NAMALWA (cell line): ENCODE measurements around the gene ATP11A.
A peak's percentile ranks its signal among the peaks of the same experiment; 100 is the strongest.

ENCODE experiments used
- DNase-seq: peaks from one replicate; pipeline ENCODE4 v3.0.0-alpha.2; 2015; ENCODE audit warnings: low spot score

ATP11A gene

DNA sequence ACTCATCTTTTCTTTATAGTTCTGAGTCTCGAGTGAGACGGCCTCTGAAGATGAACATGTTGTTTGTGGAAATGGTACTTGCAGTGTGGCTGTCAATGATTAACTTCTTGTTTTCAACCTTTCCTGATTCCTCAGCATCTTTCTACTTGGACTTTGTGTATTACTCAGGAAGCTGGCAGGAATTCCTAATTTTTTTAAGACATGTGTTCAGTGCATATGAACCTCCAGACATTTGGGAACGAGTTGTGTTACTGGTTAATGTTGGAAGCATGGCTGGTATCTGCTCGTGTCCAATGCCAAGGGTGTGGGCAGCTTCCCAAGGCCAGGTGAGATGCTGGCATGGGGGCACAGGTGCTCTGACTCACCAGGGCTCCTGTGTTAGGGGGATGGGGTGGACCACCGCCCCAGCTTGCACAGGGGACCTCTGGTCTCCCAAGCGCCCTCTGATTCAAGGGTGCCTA, 218.1 kb downstream of the ATP11A start:
- no peak for DNase-seq

DNA sequence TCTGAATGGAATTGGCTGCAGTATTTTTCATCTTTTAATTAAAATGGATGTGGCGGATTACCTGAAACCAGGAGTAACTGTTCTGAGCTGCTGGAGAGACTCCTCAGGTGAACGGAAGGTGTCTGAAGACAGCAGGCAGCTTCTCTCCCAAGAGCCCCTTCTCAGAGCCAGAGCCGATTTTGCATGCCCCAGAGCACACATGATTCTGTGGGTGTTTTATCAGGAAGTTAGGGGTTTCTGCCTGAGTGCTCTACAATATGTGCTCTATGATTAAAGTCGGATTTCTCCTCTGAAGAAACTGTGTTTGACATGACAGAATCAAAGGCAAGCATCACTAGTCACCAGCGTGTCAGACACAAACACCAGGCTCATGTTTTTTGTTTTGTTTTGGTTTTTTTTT, 218.5 kb downstream of the ATP11A start:
- peak; percentile 35 for DNase-seq

DNA sequence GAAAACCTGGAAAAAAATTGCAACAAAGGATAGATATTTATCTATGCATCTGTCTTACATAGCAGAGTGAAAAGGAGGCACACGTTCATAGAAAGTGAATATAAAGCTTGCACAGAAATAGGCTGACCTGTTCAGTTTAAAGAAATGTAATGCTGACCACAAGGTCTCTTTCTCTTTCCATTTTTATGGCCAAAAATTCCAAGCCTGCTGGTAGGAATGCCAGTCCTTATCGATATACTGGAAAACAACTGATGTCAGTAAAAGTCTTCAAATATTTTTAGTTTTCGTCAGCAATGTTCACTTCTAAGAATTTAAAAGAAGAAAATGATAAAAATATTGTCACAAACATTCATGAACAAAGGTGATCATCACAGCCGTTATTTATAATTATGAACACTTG, 220.2 kb downstream of the ATP11A start:
- DNase-seq, result no peak

DNA sequence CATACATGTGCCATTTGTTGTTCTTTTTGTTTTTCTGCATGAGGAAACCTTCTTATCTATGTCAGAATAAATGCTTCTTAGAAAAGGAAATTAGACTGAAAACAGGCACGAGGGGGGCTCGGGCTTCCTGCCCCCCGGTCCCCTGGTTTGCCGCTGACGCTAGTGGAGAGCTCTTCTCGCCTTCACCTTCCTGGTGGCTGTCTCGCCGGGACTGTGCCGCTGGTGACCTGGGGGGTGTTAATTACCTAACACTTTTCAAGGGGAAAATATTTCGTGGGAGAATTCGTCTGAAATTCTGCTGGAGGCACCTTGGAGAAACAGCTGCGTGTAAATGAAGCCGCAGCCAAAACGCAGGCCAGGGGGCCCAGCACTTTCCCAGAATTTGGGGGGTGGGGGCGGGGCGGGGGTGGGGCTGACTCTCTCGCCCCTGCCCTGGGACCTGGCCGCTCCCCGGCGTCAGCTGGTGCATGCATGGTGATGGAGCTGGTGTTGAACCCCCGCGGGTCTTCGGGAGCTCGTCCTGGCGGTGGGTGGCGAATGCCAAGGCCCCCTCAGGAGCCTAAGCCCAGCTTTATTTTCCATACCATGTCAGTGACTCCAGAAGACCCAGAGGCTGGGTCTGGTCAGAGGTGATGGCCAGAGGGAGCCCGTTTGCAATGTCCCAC, 220.9 kb downstream of the ATP11A start:
- DNase-seq, result no peak

DNA sequence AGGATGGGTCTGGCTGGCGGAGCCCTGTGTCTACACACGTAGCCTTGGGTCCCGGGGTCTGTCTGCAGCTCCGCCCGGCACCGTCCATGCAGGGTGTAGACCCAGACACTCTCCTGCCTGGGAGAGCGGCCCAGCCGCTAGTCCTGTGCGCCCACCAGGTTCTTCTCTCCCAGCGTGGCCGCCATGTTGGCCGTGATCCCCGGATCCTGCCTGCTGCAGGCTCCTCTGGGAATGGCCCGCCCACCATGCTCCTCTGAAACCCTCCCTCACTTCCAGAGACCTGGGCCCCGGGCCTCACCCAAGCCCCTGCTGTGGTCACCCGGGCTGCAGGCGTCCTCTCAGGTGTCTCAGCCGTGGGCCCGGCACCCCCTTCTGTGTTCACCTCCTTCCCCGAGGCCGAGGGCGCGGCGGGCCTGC, 221.5 kb downstream of the ATP11A start:
- DNase-seq, result no peak

DNA sequence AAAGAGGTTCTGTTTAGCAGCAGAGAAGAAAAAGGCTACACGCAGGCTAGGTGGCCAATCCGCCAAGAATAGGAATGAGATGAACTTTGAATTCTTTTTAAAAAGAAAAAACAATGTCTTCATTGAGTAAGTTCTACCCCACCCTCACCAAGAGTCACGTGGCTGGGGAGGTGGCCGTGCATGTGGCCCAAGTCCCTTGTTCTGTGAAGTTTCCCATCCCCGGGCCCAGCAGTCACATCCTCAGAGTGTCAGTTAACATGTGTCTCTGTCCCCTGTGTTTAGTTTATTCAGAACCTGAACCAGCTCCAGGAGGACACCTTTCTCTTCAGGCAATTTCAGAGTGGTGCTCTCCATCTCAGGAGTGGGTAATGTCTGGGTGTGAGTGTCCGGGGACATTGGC, 222.0 kb downstream of the ATP11A start:
- DNase-seq, result no peak

DNA sequence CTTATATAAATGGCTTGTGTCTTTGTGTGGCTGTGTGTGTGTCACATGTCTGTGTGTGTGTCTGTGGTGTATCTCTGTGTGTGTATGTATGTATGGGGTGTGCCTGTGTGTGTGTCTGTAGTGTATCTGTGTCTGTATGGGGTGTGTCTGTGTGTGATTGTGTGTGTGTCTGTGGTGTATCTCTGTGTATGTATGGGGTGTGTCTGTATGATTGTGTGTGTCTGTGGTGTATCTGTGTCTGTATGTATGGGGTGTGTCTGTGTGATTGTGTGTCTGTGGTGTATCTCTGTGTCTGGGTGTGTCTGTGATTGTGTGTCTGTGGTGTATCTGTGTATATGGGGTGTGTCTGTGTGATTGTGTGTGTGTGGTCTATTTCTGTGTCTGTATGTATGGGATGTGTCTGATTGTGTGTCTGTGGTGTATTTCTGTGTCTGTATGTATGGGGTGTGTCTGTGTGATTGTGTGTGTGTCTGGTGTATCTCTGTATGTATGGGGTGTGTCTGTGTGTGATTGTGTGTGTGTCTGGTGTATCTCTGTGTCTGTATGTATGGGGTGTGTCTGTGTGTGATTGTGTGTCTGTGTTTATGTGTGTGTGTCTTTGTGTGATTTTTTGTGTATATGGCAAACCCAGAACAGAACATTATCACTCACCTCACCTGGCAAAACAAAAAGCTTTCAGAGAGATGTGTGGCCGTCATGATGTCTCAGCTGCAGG, 223.0 kb downstream of the ATP11A start:
- DNase-seq, result no peak

DNA sequence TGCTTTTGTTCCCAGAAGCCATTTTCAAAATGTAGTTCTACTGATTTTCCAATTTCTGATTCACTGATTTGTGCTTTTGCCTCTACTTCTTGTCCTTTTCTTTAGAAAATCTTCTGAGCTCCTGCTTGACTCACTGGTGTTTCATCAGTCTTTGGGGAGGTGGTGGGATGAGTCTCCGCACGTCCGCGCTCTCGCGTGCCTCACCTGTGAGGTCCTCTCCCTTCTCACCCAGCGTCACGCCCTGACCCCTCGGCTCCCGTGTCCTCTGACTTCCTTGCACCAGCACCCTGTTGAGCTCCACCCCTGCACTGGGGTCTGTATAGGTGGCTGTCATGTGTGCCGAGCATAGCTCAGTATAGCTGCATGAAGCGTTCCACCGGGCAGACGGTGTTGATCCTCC, 226.5 kb downstream of the ATP11A start:
- no peak for DNase-seq

DNA sequence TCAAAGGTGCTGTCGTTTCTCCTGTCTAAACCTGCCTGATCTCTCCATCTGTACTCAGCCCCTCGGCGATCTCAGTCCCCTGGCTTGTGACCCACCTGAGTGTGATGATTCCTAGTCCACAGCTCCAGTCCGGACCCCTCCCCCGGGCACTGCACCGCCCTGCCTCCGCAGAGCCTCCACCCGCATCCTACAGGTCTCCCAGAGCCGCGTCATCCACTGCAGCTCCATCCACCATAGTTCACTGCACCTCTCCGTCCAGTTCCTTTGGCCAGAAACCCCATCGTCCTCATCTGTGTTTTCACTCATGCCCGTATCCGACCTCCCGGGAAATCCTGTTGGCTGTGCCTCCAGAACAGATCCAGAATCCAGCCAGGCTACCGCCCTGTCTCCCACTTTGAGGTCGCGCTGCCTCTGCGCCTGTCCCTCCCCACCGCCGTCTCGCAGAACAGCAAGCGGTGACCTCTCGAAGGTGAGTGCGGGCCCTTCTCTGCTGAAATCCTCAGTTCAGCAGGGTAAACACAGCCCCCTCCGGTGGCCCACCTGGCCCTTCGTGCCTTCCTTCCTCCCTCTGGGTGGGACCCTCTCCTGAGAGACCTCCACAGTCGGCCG, 227.3 kb downstream of the ATP11A start:
- no peak for DNase-seq

DNA sequence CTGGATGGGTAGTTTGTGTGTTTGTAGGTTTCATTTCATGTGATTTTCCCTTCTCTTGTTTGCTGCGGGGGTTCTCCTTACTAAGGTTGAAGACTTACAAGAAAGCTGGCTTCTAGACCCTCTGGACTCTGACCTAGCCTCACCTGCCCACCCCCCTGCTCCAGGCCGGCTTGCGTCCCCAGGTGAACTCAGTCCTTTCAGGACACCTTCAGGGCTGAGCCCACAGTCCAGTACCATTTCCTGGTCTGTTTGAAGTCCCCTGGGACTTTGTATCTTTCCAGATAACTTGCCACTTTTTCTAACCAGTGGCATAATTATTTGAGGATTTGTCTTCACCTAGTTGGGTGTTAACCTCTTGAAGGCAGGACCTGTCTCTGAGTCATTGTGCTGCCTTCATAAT, 227.9 kb downstream of the ATP11A start:
- DNase-seq, result no peak

DNA sequence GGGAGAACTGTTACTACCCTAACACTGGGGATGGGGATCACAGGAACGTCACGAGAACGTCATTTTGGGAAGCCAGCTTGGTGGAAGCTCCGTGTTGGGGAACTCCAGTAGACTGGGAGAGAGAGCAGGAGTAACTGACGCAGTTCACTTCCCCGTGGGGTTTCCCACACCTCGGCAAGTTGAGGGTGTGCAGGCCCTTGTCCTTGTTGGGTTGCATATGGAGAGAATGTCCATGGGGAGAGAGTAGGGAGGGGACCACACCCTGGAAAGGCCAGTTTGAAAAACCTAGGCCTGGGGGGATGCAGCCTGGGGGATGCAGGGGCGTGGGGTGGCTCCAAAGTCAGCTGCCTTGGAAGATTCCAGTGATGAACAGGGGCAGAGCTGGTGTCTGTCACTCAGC, 228.4 kb downstream of the ATP11A start:
- no peak for DNase-seq

DNA sequence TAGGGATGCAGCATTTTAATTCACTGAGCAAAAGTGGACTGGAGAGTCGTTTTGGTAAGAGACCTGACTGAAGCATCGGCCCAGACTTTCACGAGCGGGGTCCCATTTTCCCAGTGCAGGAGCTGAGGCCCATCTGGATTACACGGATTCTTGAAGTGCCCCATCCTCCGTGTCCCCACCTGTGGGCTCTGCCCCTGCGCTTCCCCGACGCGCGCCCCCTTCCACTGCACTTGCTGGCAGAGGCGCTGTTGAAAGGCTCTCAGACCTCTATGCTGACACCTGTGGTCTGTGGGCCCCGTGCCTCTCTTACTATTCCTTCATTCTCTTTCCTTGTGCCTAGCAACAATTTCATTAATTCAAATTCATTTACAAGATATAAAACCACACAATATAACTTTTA, 228.9 kb downstream of the ATP11A start:
- DNase-seq, result no peak

DNA sequence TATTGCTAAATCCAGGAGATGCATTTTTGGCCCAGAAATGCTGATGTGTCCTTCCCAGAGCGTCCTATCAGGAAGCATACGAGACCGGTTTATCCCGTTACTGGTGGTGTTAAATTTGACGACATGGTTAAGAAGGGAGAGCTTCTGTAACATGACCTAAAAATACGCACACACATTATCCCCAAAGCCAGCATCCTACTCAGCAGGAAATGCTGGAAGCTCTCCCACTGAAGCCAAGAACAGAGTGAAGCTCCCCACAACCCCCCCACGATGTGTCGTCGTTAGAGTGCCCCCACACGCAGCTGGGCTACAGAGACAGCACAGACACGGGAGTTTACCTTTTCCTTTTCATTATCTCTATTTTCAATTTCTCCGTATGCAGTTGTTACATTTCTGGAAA, 234.1 kb downstream of the ATP11A start:
- no peak for DNase-seq

DNA sequence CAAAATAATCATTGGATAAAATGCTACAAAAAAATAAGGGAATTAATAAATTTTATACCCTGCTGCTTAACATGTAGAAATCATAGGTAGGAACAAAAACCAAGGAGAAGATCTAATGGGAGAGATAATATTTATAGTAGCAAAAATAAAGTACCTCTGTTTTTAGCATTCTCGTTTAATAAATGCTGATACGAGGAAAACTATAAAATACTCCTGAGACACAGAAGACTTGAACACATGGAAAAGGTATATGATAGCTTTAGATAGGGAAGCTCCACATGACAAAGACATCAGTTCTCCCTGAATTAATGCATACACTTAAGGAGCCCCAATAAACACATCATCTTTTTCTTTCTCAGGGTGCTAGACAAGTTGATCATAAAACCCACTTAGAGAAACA, 234.5 kb downstream of the ATP11A start:
- DNase-seq, result no peak

DNA sequence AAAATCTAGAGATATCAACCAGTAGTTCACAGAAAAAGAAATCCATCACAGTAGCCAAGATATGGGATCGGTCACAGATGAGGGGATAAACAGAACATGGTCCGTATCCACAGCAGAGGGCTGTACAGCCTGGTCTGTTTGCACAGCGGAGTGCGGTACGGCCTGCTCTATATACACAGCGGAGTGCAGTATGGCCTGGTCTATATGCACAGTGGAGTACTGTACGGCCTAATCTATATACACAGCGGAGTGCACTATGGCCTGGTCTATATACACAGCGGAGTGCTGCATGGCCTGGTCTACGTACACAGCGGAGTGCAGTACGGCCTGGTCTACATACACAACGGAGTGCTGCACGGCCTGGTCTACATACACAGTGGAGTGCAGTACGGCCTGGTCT, 236.2 kb downstream of the ATP11A start:
- DNase-seq, result no peak

DNA sequence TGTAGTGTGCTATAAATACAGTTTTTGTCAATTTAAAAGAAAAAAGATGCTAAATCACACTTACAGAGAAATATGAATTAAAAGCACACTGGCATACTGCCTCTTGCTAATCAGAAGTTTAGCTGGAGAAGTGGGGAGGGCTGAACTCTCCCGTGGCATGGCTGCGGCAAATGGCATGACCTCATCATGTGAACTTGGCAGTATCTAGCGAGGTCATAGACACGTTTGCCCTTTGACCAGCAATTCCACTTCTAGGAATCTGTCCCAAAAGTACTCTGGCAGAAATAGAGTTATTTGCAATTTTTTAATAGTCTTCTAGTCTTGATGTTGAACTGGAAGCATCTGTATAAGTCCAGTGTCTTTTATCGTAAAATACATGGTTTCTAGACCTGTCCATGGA, 237.2 kb downstream of the ATP11A start:
- DNase-seq, result no peak

DNA sequence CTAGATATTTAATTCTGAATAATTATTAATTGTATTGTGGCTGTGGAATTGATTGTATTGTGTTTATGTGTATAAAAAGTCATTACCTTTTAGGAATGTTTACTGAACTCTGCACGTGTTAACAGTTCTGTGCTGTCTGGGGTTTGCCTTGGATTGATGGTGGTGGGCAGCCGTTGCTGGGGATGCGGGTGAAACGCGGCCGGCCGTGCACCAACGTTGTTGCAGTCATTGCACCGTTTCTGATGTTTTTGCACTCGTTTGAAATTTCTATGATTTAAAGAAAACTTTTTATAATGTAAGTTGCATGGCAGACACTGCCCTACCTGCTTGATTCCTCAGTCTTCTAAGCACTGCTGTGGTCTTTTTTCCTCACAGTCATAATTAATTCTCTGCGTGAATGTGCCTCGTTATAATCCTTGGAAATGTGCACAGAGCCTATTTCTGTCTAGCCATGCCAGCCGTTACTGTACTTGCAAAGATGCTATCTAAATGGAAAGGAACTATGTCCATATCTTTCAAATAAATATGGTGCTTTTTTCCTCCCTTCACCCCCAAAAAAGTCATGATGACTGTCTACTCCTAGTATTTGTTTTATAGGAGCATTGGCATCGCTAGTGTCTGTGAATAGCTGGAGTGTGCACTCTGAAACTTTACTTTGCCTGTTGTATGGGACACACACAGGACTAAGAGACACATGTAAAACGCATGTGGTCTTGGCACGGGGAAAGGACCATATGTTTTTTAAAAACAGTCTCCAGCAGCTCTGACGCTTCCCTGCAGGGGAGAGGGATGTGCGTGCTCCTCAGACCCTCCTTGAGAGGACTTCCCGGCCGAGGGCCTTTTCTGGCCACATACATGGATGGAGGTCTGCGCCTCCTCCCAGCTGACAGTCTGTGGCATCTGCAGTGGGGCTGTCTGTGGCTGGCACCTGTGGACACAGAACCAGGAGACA, 238.5 kb downstream of the ATP11A start:
- DNase-seq, result no peak

DNA sequence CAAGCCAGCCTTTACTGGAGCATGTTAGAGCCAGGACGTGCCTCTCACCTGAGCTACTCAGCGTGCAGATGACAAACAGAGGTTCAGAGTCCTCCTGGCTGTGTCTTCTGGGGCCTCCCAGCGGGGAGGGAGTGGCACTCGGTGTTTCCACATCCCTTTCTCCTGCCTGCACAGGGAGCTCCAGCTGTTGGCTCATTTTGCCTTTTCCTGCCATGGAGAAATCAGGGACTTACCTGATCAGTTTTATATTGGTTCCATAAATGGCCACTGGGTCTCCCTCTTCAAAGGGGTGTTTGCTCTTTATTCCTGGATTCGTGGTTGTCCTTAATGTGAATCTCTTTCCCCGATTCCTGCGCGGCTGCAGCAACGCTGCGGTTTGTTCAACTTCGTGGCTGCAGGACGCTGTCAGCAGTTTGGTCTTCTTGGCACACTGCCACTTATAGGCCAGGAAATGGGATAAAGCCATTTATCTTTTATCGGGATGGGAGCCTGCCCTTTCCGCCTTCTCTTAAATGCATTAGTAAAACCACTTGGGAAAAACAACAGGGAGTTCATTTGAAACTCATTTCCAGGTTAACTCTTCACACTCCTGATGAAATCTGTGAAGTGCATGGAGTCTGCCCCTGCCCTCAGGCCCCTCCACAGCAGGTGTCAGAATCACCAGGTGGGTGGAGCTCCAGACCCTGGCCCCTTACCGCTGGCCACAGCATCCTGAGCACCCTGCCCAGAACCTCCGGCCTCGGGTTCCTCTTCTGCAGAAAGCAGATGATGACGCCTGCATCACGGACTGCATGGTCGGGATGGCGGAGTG, 239.3 kb downstream of the ATP11A start:
- no peak for DNase-seq

DNA sequence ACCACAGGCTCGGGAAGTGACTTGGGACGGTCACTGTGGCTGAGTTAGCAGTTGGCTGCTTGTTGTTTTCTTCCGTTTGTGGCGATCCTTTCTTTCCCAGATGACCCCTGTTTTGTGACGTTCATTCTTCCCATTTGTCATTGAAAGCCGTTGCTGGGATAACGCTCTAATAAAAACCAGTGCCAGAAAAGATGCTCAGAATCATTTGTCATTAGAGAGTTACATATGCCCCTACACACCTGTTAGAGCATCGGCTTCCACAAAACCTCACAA, 239.9 kb downstream of the ATP11A start:
- DNase-seq, result no peak

DNA sequence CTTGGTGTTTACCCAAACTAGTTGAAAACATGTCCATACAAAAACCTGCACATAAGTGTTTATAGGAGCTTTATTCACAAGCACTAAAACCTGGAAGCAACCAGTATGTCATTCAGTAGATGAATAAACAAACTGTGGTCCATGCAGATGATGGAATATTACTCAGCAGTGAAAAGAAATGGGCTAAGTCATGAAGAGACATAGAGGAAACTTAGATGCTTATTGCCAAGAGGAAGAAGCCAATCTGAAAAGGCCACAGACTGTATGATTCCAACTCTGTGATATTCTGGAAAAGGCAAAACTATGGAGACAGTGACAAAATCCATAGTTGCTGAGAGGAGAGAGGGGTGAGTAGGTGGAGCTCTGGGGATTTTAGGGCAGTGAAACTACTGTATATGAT, 240.4 kb downstream of the ATP11A start:
- no peak for DNase-seq

DNA sequence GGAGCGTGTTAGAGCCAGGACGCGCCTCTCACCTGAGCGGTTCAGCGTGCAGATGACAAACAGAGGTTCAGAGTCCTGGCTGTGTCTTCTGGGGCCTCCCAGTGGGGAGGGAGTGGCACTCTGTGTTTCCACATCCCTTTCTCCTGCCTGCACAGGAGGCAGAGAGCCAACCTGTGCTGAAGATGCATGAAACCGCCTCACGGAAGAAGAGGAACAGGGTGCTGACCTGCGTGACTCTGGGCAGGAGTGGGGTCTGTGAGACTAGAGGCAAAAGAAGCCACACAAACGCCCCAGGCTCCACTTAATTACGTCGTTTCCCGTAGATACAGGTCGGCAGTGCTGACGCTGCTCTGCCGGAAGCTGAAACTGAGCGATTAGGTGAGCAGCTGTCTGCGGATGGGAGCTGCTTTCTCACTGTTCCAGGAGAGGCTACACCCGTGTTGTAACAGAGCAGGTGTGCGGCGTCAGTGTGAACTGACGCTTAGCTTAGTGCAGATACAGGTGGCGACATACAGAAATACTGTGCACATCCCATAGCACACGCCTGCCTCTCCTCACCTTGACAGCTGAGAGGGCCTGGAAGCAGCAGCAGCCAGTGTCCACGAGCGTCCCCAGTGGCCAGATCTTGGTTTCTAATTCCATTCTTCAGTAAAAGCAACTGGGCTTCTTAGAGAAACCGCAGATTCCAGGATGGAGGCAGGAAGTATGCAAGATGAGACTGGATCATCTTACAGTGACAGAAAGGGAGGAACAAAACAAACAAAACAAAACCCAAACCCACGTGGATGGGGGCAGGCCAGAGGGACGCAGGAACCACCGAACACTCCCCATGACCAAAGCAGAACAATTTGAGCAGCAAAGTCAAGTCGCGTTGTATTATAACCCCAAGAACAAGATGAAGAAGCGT, 241.4 kb downstream of the ATP11A start:
- DNase-seq, result no peak
